Retina (tissue), 1 donor: ENCODE results near the gene CLIP1.
"Not testable (repeated sequence)": the region's sequence is repeated elsewhere in the genome, so short reads cannot be mapped to it uniquely, and the experiment has no call there.

Experiments
- DNase-seq: peaks from one replicate; pipeline ENCODE4 v3.0.0-alpha.2; 2016

Gene CLIP1

DNA sequence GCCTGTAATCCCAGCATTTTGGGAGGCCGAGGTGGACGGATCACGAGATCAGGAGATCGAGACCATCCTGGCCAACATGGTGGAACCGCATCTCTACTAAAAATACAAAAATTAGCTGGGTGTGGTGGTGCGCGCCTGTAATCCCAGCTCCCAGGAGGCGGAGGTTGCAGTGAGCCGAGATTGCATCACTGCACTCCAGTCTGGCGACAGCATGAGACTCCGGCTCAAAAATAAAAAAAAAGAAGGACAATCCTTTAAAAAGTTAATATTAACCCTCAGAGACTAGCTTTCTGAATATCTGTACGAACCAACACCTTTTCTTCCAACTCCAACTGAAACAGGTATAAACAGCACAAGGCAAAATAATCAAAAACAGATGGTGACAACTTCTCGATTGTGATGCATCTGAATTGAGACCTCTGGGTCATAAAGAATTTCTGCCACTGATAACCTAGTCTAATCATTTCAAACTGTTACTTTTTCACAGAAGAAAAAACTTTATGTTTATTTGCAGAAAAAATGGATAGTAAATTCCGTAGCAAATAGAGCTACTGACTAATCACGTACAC, 27.8 kb downstream of the CLIP1 start:
- no peak for DNase-seq

DNA sequence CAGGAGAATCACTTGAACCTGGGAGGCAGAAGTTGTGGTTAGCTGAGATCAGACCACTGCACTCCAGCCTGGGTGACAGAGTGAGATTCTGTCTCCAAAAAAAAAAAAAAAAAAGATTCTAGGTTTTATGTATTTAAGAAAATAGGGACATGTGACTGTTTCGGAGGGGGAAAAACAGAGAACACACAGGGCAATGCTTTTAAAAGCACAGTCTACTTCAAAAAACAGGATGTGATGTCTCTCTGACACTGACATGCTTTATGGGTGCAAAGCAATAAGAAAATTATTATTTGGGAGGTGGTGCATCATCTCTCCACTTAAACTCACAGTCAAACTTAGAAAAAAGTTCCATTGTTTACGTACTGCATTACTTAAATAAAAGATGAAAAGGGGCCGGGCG, 28.7 kb downstream of the CLIP1 start:
- DNase-seq = no peak

DNA sequence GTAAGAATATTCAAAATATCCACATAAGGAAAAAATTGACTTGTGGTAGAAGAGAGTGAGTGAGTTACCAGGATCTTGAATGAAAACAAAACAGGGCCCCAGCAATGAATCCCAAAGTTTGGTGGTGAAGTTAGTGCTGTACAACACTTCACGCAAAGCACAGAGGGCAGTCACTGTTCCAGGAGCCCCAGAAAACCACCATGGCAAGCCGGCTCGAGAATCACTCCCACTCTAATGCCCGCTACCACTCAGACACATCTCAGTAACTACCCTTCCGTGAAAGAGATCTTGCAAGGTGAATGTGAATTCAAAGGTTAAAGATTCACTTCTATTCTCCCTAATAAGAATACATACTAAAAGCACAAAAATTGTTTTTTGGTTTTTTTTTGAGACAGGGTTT, 30.1 kb downstream of the CLIP1 start:
- no peak for DNase-seq

DNA sequence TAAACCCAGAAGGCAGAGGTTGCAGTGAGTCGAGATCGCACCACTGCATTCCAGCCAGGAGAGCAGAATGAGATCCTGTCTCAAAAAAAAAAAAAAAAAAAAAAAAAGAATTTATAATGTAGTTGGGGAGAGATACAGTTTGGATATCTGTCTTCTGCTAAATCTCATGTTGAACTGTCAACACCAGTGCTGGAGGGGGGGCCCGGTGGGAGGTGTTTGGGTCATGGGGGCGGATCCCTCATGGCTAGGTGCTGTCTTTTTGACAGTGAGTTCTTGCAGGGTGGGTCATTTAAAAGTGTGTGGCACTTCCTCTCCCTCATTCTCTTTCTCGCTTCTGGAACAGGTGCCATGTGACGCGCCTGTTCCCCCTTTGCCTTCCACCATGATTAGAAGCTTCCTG, 32.8 kb downstream of the CLIP1 start:
- no peak for DNase-seq

DNA sequence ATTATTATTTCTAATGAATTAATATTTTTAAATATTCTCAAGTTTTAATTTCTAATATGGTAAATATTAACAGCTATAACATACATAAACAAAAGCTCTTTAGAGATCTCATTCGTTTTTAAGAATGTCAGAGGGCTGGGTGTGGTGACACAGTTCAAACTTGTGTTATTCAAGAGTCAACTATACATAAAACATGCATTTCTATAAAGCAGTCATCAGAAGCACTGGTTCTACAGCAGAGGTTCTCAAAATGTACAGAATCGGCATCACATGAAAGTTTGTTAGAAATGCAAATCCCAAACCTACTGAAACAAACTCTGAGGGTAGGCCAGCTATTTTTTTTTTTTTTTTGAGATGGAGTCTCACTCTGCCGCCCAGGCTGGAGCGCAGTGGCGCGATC, 34.6 kb downstream of the CLIP1 start:
- DNase-seq = no peak

DNA sequence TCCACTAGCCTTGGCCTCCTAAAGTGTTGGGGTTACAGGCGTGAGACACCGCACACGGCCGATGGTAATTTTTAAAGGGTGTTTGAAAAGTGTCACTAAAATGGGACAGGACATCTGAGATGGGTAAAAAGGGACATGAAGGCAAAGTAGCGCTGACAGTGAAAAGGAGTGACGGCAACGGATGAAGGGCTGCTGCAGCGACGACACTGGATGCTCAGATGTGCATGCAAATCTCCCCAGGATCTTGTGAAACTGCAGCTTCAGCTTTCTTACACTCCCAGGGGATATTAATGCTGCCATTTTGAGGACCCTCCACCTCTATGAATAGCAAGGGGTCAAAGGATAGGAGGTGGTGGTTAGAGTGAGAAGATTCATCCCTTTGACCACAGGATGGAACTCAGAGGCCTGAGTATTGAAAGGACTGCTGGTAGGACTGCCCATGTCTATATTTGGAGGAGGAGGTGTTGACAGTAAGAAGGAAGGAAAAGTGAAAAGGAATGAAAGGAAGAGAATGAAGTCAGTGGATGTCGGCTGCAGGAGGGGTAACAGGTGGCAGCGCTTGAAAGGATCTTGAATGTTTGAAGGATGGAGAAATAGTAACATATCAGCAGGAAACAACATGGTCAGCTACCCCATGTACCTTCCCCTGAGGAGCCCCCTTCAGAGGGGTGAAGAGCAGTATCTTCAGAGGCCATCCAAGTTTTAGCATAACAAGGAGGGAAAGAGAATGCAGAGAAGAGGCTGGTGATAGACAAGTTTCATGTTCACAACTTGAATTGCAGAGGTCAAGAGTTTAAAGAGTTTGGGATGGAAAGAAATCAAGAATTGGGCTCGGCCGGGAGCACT, 37.1 kb downstream of the CLIP1 start:
- no peak for DNase-seq

DNA sequence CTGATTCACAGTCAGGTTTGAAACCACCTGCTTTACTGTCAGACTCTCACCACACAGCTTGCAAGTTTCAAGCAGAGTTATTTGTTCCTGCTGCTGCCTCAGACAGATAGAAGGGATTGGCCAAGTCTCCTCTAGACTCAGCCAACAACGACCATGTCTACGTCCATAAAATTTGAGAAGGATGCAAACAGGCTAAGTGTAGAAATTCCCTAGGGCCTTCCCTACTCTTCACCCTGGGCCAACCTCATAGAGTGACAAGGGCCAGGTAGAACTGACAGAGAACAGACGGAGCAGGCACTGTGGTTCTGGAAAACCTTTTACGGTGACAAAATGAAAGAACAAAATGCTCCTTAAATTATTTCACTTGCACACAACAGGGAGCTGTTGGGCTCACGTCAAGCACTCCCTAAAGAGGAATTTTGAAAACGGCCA, 39.5 kb downstream of the CLIP1 start:
- DNase-seq = no peak

DNA sequence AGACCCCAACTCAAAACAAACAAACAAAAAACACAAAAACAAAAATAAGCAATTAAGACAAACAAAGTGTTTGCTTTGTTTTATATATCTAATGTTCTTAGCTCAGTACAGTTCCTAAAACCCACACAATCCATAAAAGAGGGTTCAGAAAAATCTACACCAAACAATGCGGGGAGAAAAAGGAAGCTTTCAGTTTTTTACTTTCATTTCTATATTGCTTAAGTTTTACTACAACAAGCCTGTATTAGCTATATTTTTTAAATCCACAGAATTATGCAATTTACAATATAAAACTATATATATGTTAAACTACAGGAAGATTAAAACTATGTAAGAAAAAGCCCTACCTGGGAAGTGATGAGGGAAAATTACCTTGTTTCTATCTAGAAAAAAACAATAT, 41.4 kb downstream of the CLIP1 start:
- DNase-seq = no peak

DNA sequence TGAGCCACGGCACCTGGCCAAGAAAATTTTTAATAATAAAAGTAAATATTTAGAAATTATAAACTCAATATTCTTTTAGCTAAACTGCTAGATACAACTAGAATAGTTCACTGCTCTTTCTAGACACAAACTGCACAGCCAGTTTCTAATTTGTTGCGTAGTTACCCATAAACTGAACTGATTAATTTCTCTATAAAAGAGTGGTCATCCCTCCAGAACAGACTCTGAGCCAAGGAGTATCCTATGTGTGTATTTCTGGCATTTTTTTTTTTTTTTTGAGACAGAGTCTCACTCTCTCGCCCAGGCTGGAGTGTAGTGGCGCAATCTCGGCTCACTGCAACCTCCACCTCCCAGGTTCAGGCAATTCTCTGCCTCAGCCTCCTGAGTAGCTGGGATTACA, 45.7 kb downstream of the CLIP1 start:
- DNase-seq = not testable (repeated sequence)

DNA sequence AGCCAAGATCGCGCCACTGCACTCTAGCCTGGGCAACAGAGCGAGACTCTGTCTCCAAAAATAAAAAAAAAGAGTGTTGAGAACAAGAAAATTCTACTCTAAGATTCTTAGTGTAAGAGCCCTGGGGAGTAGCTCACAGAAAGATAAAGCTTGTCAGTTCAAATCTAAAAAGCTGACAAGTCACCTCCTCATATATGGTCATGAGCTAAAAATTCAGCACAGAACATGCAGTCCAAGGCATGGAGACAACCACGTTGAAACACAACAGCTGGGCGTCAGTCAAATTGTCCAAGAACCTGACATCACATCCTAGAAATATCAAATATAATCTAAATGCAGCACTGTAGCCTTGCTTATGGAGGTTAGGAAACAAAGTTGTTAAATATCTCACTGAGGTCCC, 47.8 kb downstream of the CLIP1 start:
- DNase-seq = no peak

DNA sequence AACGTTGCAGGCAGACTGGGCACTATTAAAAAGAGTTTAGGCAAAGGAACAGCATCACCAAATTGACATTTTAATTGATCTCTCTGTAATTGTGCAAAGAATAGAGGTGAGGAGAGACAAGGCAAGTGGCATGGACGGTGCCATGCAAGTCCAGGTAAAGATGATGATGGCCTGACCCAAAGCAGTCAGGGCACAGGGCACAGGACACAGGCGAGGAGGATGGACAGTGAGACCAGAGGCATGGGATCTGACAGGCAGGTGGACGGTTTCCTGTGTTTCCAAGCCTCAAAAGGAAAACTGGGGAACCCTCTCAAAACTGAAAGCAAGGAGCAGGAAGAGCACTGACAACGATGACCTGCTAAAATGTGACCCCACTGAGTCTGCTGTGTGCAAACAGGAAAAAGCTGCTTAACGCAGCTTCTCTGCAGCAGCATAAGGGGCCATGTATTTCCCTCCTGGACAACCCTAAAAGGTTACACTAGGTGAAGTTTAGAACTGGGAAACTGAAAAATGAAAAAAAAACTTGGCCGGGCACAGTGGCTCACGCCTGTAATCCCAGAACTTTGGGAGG, 50.9 kb downstream of the CLIP1 start:
- DNase-seq = no peak

DNA sequence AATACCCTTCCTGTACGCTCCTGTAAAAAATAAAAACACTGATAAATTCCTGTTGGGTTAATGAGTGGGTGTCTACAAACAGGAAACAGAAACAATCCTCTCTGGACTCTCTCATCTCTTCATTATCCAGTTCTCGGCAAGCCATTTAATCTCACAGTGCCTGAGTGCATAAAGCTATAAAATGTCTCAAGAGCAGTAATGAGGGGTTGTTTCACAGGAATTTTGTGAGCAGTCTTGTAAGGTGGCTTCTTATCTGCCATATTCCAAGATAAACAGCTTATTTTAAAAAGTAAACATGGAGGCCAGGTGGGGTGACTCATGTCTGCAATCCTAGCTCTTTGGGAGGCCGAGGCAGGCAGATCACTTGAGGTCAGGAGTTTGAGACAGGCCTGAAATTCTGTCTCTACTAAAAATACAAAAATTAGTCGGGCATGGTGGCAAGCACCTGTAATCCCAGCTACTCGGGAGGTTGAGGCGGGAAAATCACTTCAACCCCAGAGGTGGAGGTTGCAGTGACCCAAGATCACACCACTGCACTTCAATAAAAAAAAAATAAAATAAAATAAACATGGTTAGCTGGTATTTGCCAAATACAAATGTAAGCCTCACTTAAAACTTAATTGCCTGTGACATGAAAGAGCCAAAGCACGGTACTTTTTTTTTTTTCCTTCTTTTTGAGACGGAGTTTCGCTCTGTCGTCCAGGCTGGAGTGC, 54.0 kb downstream of the CLIP1 start:
- no peak for DNase-seq

DNA sequence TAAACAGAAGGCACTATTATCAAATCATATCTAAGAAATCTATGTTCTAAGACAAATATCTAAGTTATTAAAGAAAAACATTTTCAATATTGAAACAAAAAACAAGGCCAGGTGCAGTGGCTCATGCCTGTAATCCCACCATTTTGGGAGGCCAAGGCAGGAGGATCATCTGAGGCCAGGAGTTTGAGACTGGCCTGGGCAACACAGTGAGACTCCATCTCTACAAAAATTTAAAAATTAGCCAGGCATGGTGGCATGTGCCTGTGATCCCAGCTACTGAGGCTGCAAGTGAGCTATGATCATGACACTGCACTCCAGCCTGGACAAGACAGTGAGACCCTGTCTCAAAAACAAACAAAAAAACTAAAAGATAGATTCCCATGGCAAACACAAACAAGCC, 54.8 kb downstream of the CLIP1 start:
- DNase-seq = not testable (repeated sequence)

DNA sequence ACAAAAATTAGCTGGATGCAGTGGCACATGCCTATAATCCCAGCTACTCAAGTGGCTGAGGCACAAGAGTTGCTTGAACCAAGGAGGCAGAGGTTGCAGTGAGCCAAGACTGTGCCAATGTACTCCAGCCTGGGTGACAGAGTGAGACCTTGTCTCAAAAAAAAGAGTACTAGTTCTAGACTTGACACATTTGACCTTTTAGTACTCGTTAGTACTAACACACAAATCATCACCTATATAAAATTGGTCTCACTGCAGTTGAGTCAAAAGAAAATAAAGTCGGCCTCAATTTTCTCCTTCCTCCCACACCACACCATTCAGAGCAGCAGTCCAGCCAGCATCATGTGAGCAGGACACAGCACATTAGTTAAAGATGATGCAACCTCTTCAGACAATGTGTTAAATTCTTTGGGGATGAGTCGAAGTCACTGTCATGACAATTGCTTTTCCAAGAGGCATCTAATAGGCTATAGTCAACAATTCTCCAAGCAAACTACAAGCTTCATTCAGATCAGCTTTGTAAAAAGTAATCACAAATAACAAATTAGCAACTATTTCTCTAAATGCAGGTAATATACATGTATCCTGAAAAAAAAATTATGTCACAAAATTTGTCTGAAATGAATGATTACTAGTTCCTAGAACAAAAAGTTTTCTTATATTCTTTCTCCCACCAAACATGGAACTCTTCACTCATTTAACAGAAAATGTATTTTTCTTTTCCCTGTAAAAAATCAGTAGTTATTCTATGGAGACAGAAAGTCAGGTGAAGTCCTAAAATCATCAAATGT, 55.6 kb downstream of the CLIP1 start:
- no peak for DNase-seq

DNA sequence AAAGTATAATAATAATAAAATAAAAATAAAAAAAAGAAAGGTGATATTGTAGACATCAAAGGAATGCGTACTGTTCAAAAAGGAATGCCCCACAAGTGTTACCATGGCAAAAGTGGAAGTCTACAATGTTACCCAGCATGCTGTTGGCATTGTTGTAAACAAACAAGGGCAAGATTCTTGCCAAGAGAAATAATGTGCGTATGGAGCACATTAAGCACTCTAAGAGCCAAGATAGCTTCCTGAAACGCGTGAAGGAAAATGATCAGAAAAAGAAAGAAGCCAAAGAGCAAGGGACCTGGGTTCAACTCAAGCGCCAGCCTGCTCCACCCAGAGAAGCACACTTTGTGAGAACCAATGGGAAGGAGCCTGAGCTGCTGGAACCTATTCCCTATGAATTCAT, 57.2 kb downstream of the CLIP1 start:
- not testable (repeated sequence) for DNase-seq

DNA sequence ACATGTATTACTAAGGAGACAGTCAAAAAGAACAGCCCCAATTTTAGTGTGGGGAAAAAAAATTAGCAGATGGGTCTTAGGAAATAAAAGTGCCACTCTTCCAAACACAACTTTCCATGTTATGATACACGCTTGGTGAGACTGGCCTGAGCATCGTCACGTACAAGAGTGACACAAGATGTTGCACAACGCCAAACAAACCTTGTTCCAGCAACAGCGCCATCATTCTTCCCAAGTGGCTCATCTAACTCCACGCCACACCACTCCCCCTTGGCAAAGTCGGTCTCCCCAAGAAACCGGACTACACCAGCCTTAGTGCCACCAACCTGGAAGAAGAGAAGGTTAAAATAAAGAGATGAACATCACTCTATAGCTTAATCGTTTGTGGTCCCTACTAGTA, 58.7 kb downstream of the CLIP1 start:
- DNase-seq = no peak

DNA sequence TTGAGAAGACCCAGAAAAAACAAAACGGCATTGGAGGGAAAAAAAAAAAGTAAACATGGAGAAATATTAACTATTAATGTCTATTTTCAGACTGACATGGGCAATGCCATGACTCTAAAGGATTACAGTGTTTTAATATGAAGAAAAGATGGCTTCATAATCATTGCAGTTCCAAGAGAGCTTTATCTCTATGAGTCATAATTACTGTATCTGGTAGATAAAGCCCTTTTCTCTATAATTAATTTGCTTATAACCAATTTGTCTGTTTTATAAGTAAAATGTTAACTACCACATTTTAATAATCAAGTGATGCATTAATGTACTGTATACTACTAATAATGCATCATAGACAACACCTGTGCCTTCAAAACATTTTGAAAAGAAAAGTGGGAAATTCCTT, 59.7 kb downstream of the CLIP1 start:
- no peak for DNase-seq

DNA sequence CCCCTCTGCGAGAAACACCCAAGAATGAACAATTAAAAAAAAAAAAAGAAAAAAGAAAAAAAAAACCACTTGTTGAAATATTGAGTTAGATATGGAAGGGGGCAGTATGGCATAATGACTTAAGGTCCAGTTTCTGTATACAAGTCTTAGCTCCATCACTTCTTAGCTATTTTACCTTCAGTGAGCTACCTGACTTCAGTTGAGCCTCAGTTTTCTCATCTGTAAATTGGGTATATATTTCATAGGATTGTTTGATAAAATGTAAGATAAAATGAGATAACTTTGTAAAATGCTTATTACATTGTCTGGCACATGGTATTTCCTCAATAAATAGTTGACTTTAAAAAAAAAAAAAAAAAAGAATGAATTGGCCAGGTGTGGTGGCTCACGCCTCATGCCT, 64.1 kb downstream of the CLIP1 start:
- not testable (repeated sequence) for DNase-seq

DNA sequence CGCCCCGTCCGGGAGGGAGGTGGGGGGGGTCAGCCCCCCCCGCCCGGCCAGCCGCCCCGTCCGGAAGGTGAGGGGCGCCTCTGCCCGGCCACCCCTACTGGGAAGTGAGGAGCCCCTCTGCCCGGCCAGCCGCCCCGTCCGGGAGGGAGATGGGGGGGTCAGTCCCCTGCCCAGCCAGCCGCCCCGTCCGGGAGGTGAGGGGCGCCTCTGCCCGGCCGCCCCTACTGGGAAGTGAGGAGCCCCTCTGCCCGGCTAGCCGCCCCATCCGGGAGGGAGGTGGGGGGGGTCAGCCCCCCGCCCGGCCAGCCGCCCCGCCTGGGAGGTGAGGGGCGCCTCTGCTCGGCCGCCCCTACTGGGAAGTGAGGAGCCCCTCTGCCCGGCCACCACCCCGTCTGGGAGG, 64.9 kb downstream of the CLIP1 start:
- not testable (repeated sequence) for DNase-seq

DNA sequence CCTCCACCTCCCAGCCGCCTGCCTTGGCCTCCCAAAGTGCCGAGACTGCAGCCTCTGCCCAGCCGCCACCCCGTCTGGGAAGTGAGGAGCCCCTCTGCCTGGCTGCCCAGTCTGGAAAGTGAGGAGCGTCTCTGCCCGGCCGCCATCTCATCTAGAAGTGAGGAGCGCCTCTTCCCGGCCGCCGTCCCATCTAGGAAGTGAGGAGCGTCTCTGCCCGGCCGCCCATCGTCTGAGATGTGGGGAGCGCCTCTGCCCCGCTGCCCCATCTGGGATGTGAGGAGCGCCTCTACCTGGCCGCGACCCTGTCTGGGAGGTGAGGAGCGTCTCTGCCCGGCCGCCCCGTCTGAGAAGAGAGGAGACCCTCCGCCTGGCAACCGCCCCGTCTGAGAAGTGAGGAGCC, 65.5 kb downstream of the CLIP1 start:
- not testable (repeated sequence) for DNase-seq

DNA sequence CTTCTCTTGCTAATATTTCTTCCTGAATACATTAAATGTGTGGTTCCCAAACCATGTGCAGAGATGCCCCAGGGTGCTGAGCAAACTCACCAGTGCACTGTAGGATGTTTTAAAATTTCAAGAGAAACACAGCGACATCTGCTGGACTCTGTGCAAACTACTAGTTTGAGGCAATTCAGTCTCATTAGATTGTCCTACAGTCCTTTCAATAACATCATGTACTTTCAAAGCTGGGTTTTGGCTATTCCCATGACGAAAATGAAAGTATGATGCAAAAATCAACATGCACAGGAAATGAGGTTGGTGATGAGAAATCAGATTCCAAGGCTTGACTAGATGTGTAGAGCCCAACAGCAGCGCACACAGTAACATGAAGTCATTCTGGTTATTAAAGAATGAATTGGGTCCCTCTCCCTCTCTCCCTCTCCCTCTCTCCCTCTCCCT, 66.3 kb downstream of the CLIP1 start:
- DNase-seq = peak; percentile 38

DNA sequence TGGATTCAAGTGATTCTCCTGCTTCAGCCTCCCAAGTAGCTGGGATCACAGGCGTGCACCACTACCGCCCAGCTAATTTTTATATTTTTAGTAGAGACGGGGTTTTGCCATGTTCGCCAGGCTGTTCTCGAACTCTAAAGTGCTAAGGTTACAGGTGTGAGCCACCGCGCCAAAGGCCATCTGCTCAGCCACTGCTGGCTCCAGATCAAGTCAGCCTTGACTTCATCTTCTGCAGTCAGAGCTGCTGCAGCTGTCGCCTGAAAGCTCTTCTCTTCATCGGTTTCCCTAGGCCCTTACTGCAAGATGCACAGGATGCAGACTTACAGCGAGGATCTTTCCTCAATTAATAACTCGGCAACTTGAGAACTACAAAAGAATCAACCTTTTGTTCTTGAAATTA, 66.8 kb downstream of the CLIP1 start:
- peak; percentile 3 for DNase-seq
